GM21447 (cell line): ENCODE results near the gene CORT.
"Not testable (repeated sequence)": the region's sequence is repeated elsewhere in the genome, so short reads cannot be mapped to it uniquely, and the experiment has no call there.

Source experiments
- ATAC-seq: cut with Tn5 transposase; IDR thresholded peaks from one replicate; pipeline ENCODE4 v1.9.1; 2021; ENCODE audit not compliant: unreplicated experiment

CORT gene

DNA sequence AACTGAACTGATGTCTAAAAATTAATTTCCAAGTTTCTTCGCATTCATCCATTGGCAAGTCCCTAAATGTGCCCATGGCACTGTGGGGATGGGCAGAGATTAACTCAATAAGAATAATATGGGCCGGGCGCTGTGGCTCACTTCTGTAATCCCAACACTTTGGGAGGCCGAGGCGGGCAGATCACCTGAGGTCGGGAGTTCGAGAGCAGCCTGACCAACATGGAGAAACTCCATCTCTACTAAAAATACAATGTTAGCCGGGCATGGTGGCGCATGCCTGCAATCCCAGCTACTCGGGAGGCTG, 24.4 kb downstream of the CORT start:
- not testable (repeated sequence) for ATAC-seq

DNA sequence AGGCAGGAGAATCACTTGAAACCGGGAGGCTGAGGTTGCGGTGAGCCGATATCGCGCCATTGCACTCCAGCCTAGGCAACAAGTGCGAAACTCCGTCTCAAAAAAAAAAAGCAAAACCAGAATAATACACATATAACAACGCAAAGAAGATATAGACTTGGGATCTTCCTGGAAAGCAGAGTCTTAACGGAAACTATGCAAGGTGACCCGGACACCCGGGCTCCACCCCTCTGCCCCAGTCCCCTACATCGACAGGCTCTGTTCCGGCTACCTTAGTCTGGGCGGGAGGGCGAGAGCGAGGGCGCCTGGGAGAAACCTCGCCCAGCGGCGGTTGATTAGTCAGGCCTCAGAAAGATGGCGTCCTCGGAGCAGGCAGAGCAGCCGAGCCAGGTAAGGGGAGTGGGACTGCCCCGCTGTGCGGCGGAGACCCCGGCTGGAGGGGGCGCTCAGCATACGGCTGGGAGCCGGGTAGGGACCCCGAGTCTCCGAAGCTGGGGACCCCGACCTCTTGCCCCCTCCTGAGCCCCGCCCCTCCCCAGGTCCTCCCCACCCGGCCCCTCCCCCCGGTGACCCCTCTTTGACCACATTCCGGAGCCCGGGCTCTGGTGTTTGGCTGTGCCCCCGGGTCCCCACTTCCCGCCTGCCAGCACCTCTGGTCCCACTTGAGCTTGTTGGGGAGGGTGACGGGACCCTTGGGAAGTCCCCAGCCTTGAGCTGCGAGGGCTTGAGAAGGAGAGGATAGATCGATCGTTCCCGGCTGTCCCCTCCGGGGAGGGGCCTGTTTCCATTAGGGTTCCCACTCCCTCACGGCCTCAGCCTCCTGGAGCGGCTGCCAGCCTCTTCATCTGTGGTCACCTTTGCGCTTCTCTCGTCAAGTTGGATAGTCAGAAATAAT, 25.0 kb downstream of the CORT start, which contains the start of gene PEX14:
Gene PEX14 (plus strand): TSS at position 338 of the 895 bp plus-strand sequence. CDS start 17 bp downstream, at position 355.
- peak; percentile 59 for ATAC-seq

DNA sequence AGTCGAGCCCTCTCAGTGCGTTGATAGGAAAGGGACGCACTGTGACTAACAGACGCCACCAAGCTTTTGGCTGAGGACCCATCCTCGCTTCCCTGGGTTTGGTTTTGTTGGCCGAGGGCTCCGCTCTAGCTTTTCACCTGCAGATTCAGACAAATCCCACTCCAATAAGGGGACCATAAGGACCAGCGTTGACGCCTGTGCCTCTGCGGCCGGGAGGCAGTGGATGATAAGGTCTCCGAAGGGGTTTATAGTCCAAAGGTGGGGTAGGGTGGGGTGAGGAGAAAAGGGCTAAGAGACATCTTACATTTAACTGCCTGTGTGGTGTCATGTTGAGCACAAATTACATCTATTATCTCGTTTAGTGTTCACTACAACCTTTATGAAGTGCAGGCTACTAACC, 25.7 kb downstream of the CORT start:
- ATAC-seq = no peak

DNA sequence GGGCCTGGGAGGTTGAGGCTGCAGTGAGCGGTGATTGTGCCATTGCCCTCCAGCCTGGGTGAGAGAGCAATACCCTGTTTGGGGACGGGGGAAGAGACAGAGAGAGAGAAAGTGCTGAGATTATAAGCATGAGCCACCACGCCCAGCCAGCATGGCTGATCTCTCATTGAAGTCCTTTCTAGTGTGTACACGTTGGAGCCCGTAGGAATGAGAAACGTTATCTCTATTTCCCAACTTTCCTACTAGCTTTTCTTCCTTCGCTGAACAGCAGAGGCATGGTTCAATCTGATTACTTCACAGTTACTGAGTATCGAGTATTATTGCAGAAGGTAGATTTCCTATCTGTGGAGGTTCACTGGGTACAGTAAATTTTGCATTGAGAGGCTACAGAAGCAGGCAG, 29.5 kb downstream of the CORT start:
- no peak for ATAC-seq

DNA sequence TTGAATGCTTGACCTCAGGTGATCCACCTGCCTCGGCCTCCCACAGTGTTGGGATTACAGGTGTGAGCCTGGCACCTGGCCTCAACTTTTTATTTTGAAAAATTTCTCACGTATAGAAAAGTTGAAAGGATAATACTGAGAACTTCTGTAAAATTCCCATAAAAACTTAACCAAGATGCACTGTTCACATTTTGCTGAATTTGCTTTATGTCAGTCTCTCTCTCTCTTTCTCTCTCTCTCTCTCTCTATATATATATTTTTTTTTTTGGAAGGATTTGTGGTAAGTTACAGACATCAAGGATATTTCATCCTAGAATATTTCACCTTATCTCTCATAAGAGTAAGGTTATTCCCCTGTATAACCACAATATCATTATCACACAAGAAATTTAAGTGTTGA, 30.8 kb downstream of the CORT start:
- ATAC-seq = no peak

GRCh38 chr1:10484521-10484920, 34.7 kb downstream of the CORT start:
- ATAC-seq = no peak

- no peak for ATAC-seq
These were observed 39.6 kb downstream of the CORT start for GRCh38 chr1:10489291-10490055.

DNA sequence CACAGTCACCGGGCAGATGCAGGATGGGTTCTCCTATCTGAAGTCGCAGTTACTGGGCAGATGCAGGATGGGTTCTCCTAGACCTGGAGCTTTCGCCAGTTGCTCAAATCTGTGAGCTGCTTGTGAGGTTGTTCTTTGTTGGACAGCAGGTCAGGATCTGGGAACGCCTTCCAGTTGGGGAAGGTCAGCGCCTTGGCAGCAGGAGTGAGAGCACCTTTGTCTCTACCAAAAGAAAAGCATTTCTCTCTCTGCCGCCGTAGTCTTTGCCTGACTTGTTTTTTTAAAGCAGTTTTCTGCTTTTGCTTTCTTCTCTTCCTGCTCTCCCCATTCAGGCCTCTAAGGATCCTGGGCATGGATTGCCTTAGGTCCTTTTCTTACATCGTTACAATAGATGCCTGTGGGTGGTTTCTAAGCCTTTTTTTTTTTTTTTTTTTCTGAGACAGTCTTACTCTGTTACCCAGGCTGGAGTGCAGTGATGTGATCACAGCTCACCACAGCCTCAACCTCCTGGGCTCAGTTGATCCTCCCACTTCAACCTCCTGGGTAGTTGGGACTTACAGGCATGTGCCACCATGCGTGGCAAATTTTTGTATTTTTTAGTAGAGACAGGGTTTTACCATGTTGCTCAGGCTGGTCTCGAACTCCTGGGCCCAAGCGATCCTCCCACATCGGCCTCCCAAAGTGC, 40.6 kb downstream of the CORT start:
- no peak for ATAC-seq

DNA sequence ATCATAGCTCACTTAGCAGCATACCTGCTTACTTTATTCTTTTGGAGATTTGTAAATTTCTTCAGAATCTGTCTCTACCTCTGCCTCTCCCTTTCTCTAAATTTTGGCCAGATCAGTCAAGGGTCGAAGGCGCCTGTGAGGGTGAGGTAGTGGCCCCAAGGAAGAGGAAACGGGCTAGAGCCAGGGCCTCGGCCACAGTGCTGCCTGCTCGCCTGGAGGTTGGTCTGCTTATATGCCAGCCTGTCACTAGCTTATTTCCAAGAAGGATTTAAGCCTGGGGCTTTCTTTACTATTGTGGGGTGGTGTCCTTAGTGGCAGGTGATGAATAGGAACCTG, 44.6 kb downstream of the CORT start:
- ATAC-seq = no peak

DNA sequence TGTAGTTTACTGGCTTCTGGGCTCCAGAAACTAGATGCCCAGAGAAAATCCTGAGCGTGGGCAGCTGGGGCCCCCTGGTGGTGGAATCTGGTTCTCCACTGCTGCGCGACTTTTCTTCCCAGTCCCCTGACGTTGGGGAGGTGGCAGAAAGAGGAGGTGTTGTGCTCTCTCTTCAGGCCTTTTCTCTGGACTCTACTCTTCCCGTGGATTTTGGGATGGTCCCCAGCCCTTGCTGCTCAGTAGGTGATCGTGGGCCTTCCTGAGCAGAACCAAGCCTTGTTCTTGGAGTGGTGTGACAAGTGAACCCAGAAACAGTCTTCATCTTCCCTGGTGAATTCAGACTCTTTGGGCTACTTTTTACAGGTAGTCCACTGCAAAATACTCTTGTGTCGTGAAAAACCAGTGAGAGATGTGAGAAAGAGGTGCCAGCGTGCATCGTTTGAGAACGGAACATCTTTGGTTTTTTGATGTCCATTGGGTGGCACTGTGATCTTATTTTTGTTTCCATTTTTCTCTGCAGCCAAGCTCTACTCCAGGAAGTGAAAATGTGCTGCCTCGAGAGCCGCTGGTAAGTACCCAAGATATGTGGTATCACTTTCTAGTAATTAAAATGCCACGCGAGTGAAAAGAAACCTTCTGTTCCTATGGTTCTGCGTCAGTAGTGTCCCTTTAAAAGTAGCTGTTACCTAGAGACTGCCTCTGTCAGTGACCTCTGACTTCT, 45.1 kb downstream of the CORT start:
- peak; percentile 75 for ATAC-seq

DNA sequence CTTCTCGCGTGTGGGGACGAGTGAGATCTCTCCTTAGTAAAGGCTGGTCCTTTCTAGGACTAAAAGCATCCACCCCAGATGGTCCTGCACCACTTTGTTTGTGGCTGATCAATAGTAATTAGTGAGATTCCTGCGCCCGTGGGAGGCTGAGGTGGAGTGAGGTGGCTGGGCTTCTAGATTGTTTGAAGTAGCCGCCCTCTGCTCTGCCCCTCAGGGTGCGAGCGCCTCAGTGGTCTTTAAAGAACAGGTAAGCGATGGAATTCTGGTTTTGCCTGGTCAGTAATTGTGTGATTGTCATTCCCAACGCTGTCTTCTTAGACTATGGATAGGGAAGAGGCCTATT, 45.6 kb downstream of the CORT start:
- no peak for ATAC-seq

DNA sequence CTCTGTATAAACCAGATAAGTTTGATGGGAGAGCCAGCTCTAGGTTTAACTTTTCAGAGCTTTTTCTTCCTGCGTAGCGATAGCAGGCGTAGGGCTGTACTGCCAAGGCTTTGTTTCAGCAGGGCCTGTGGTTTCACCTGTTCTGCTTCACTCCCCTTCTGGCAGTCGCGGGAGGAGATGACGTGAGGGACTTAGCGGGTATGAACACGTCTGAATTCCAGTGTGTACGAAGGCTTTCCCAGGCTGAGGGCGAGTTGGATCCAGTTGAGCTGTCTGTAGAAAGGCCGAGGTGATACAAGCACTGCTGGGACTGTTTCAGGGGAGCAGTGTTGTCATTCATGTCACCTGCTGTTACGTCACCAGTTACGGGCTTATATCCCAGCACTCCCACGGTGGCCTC, 46.1 kb downstream of the CORT start:
- ATAC-seq = no peak

DNA sequence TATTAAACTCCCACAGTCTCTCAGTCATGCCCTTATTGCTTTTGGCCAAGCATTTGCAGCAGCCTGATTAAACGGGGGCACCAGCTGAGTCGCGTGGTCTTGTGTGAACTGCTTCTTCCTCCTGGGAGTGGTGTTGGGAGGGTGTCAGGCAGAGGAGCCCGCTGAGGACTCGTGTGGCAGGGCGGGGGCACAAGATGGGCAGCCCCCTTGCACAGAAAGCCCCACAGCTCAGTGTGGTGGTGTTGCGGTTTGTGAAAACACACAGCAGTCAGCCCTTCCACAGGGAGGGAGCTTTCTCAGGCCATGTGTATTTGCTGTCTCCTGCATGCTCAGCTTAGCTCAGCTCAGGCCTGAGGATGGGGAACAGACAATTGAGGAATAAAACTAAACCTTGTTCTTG, 47.3 kb downstream of the CORT start:
- no peak for ATAC-seq

DNA sequence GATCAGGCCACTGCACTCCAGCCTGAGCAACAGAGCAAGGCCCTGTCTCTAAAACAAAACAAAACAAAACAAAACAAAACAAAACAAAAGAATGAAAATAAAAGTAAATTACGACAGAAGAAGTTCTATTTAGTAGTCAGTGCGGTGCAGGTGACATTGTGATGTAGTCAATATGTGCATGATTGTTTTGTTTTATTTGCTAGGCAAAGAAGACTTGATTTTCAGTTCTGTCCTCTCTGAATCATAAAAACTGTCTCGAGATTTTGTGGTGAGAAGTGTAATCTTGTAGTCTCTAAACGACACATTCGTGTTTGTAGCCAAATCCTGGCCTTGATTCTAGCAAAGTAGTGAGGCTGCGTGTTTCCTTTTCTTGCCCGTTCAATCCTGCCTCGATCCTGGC, 48.4 kb downstream of the CORT start:
- no peak for ATAC-seq
